Measurements from ENCODE around the gene ZNF507. TPM values are rescaled to one million over a fixed set of nuclear protein-coding genes. Genes with fewer than 3 reads are reported as not detected.

Gene ZNF507
- total and polyA plus RNA-seq, 9 of the 15 experiments (the other 6 are each of a cell fraction or from before 2014, with no cell fraction given) = 2.9 to 25.0 (median 10.4) TPM

DNA sequence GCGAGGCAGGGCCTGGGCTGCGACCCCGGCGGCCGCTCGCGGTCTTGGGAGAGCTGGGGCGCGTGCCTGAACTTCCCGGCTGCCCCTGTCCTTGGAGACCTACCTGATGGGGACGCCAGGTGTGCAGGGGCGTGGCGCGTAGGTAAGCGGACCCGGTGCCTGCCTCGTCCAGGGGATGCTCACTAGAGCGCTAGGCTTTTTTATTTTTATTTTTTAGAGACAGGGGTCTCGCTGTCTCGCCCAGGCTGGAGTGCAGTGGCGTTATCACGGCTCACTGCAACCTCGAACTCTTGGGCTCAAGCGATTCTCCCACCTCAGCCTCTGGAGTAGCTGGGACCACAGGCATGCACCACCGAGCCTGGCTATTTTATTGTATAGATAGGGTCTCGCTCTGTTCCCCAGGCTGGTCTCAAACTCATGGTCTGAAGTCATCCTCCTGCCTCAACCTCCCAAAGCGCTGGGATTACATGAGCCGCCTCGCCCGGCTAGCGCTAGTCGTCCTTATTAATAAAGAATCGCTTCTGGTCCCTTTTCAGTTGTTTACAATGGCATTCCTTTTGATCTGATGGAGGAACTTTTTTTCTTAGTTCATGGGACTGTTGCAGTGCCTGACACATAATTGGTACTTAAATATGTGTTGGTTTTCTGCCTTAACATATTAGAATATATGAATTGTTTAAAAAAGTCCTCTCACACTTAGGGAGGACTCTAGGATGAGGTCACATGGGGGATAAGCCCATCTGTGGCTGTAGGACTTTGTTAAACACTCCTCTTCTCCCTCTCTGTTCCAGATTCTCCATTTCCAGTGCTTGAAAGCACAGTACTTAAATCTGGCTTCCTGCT lies 61.0 kb downstream of the ZNF507 start (continued):
- no peak for TF ChIP-seq HEY1 (CRISPR knock-in tag; IDR thresholded peaks at IDR 0.05; ENCODE audit: borderline replicate concordance)
- TF ChIP-seq, protein P1, sequence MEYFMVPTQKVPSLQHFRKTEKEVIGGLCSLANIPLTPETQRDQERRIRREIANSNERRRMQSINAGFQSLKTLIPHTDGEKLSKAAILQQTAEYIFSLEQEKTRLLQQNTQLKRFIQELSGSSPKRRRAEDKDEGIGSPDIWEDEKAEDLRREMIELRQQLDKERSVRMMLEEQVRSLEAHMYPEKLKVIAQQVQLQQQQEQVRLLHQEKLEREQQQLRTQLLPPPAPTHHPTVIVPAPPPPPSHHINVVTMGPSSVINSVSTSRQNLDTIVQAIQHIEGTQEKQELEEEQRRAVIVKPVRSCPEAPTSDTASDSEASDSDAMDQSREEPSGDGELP (CRISPR knock-in tag; IDR thresholded peaks at IDR 0.05; ENCODE audit: borderline replicate concordance) = no peak; the same call in 1 of the 2 replicates
- no peak for TF ChIP-seq ZNF3 (CRISPR knock-in tag; IDR thresholded peaks at IDR 0.05)
- TF ChIP-seq, protein P2, sequence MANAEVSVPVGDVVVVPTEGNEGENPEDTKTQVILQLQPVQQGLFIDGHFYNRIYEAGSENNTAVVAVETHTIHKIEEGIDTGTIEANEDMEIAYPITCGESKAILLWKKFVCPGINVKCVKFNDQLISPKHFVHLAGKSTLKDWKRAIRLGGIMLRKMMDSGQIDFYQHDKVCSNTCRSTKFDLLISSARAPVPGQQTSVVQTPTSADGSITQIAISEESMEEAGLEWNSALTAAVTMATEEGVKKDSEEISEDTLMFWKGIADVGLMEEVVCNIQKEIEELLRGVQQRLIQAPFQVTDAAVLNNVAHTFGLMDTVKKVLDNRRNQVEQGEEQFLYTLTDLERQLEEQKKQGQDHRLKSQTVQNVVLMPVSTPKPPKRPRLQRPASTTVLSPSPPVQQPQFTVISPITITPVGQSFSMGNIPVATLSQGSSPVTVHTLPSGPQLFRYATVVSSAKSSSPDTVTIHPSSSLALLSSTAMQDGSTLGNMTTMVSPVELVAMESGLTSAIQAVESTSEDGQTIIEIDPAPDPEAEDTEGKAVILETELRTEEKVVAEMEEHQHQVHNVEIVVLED (CRISPR knock-in tag; IDR thresholded peaks at IDR 0.05) = no peak
- TF ChIP-seq, protein P3, sequence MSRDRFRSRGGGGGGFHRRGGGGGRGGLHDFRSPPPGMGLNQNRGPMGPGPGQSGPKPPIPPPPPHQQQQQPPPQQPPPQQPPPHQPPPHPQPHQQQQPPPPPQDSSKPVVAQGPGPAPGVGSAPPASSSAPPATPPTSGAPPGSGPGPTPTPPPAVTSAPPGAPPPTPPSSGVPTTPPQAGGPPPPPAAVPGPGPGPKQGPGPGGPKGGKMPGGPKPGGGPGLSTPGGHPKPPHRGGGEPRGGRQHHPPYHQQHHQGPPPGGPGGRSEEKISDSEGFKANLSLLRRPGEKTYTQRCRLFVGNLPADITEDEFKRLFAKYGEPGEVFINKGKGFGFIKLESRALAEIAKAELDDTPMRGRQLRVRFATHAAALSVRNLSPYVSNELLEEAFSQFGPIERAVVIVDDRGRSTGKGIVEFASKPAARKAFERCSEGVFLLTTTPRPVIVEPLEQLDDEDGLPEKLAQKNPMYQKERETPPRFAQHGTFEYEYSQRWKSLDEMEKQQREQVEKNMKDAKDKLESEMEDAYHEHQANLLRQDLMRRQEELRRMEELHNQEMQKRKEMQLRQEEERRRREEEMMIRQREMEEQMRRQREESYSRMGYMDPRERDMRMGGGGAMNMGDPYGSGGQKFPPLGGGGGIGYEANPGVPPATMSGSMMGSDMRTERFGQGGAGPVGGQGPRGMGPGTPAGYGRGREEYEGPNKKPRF (IDR thresholded peaks at IDR 0.05; ENCODE audit: low read depth, low read length) = no peak
- TF ChIP-seq, protein P4, sequence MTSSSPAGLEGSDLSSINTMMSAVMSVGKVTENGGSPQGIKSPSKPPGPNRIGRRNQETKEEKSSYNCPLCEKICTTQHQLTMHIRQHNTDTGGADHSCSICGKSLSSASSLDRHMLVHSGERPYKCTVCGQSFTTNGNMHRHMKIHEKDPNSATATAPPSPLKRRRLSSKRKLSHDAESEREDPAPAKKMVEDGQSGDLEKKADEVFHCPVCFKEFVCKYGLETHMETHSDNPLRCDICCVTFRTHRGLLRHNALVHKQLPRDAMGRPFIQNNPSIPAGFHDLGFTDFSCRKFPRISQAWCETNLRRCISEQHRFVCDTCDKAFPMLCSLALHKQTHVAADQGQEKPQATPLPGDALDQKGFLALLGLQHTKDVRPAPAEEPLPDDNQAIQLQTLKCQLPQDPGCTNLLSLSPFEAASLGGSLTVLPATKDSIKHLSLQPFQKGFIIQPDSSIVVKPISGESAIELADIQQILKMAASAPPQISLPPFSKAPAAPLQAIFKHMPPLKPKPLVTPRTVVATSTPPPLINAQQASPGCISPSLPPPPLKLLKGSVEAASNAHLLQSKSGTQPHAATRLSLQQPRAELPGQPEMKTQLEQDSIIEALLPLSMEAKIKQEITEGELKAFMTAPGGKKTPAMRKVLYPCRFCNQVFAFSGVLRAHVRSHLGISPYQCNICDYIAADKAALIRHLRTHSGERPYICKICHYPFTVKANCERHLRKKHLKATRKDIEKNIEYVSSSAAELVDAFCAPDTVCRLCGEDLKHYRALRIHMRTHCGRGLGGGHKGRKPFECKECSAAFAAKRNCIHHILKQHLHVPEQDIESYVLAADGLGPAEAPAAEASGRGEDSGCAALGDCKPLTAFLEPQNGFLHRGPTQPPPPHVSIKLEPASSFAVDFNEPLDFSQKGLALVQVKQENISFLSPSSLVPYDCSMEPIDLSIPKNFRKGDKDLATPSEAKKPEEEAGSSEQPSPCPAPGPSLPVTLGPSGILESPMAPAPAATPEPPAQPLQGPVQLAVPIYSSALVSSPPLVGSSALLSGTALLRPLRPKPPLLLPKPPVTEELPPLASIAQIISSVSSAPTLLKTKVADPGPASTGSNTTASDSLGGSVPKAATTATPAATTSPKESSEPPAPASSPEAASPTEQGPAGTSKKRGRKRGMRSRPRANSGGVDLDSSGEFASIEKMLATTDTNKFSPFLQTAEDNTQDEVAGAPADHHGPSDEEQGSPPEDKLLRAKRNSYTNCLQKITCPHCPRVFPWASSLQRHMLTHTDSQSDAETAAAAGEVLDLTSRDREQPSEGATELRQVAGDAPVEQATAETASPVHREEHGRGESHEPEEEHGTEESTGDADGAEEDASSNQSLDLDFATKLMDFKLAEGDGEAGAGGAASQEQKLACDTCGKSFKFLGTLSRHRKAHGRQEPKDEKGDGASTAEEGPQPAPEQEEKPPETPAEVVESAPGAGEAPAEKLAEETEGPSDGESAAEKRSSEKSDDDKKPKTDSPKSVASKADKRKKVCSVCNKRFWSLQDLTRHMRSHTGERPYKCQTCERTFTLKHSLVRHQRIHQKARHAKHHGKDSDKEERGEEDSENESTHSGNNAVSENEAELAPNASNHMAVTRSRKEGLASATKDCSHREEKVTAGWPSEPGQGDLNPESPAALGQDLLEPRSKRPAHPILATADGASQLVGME (CRISPR knock-in tag; IDR thresholded peaks at IDR 0.05) = no peak
- TF ChIP-seq, protein P5, sequence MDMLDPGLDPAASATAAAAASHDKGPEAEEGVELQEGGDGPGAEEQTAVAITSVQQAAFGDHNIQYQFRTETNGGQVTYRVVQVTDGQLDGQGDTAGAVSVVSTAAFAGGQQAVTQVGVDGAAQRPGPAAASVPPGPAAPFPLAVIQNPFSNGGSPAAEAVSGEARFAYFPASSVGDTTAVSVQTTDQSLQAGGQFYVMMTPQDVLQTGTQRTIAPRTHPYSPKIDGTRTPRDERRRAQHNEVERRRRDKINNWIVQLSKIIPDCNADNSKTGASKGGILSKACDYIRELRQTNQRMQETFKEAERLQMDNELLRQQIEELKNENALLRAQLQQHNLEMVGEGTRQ (CRISPR knock-in tag; IDR thresholded peaks at IDR 0.05) = no peak
- TF ChIP-seq ELF1 (tag; IDR thresholded peaks at IDR 0.05) = no peak
- TF ChIP-seq HCFC1 (IDR thresholded peaks at IDR 0.05; ENCODE audit: low read depth, low read length) = no peak
- TF ChIP-seq HMG20B (CRISPR knock-in tag; IDR thresholded peaks at IDR 0.05) = no peak
